ENCODE results near the gene PAX6. TPM values are rescaled to one million over a fixed set of nuclear protein-coding genes. Genes with fewer than 3 reads are reported as not detected.

The PAX6 gene
- total RNA-seq, 1 experiment from 2014 or later: 0.49 TPM

DNA sequence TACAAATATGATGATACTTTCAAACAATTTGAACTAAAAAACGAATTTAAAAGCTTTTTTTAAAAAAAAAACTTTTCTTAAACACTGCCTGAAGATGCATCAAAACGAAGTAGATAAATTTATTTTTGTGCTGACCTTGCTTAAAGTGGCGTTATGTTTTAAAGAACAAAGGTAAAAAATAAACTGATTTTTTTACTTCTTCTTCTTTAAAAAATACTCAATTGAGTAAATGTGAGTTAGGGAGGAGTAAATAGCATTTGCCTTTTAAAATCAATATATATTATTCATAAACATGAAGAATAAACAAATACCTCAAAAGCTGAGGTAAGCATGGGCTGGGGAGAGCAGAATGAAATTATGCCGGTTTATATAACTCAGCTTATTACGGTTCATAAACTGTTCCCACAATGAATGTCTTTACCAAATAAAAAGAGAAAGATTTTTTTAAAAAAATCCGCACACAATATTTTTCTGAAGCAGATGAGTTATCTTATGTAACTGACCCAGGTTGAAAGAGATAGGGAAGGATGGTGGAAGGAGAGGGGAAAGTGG lies 9.0 kb downstream of the PAX6 start:
- H3K4me1 ChIP-seq (ENCODE audit: control insufficient read depth, insufficient read depth, low read length): no peaks in the 10 kb centered on the region
- ATAC-seq (no peak), DNase-seq (ENCODE audit: low read depth, low spot score) (no peak)
- H3K4me3 ChIP-seq (ENCODE audit: low read depth in 2 of 2, low read length in 2 of 2): no peak overlapping the region
- CTCF ChIA-PET: no interaction called here
- POLR2A ChIA-PET: no interaction called here
- H3K9me3 ChIP-seq (ENCODE audit: control insufficient read depth, insufficient read depth, low read depth, low read length): no peaks in the 10 kb centered on the region
- in situ Hi-C loops (cut with HindIII; ENCODE audit: low pct_unique_long_range_greater_than_20kb, low sequenced_read_pairs): no loop called here
- intact Hi-C loops (cut with micrococcal nuclease; ENCODE audit: unreplicated experiment): no loop called here
- no TSS peak for BruUV-seq (replicated peaks)
- no peaks in the 10 kb centered on the region for H3K36me3 ChIP-seq (ENCODE audit: control insufficient read depth, insufficient read depth, low read length)
- H3K27me3 ChIP-seq (ENCODE audit: control insufficient read depth, insufficient read depth, low read length): peaks cover 16% of the 10 kb centered on the region
- TF ChIP-seq POLR2AphosphoS5 (IDR thresholded peaks at IDR 0.05; ENCODE audit: low read depth, low read length) (no peak), TCF7L2 (IDR thresholded peaks at IDR 0.05; ENCODE audit: low read depth, low read length) (no peak), SIN3A (IDR thresholded peaks at IDR 0.05; ENCODE audit: borderline replicate concordance, insufficient read depth, low read depth, low read length) (no peak)
- TF ChIP-seq, protein P1, sequence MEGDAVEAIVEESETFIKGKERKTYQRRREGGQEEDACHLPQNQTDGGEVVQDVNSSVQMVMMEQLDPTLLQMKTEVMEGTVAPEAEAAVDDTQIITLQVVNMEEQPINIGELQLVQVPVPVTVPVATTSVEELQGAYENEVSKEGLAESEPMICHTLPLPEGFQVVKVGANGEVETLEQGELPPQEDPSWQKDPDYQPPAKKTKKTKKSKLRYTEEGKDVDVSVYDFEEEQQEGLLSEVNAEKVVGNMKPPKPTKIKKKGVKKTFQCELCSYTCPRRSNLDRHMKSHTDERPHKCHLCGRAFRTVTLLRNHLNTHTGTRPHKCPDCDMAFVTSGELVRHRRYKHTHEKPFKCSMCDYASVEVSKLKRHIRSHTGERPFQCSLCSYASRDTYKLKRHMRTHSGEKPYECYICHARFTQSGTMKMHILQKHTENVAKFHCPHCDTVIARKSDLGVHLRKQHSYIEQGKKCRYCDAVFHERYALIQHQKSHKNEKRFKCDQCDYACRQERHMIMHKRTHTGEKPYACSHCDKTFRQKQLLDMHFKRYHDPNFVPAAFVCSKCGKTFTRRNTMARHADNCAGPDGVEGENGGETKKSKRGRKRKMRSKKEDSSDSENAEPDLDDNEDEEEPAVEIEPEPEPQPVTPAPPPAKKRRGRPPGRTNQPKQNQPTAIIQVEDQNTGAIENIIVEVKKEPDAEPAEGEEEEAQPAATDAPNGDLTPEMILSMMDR (IDR thresholded peaks at IDR 0.05): no peak
- TF ChIP-seq, protein P2, sequence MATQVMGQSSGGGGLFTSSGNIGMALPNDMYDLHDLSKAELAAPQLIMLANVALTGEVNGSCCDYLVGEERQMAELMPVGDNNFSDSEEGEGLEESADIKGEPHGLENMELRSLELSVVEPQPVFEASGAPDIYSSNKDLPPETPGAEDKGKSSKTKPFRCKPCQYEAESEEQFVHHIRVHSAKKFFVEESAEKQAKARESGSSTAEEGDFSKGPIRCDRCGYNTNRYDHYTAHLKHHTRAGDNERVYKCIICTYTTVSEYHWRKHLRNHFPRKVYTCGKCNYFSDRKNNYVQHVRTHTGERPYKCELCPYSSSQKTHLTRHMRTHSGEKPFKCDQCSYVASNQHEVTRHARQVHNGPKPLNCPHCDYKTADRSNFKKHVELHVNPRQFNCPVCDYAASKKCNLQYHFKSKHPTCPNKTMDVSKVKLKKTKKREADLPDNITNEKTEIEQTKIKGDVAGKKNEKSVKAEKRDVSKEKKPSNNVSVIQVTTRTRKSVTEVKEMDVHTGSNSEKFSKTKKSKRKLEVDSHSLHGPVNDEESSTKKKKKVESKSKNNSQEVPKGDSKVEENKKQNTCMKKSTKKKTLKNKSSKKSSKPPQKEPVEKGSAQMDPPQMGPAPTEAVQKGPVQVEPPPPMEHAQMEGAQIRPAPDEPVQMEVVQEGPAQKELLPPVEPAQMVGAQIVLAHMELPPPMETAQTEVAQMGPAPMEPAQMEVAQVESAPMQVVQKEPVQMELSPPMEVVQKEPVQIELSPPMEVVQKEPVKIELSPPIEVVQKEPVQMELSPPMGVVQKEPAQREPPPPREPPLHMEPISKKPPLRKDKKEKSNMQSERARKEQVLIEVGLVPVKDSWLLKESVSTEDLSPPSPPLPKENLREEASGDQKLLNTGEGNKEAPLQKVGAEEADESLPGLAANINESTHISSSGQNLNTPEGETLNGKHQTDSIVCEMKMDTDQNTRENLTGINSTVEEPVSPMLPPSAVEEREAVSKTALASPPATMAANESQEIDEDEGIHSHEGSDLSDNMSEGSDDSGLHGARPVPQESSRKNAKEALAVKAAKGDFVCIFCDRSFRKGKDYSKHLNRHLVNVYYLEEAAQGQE (IDR thresholded peaks at IDR 0.05; ENCODE audit: insufficient read depth in 1 of 2, low read depth in 2 of 2, low read length in 1 of 2): no peak
- H3K27ac ChIP-seq (ENCODE audit: low read length): no peak overlapping the region

DNA sequence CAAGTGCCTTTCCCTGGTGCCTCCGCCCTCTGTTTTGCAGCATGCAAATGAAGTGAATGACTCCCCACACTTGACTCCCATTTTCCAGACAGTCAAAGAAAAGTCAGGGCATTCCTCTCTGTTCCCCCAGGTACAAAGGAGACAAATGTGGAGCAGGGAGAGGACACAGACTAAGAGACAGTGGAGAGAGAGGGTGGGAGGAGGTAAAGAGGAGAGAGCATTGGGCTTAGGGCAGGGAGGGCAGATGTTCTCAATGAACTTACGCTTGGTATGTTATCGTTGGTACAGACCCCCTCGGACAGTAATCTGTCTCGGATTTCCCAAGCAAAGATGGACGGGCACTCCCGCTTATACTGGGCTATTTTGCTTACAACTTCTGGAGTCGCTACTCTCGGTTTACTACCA lies 9.8 kb downstream of the PAX6 start:
- no peaks in the 10 kb centered on the region for H3K9me3 ChIP-seq (ENCODE audit: control insufficient read depth, insufficient read depth, low read depth, low read length)
- no TSS peak for BruUV-seq (replicated peaks)
- DNase-seq (ENCODE audit: low read depth, low spot score): no peak
- H3K27ac ChIP-seq (ENCODE audit: low read length): no peak overlapping the region
- in situ Hi-C loops (cut with HindIII; ENCODE audit: low pct_unique_long_range_greater_than_20kb, low sequenced_read_pairs): no loop called here
- no peak overlapping the region for H3K4me3 ChIP-seq (ENCODE audit: low read depth in 2 of 2, low read length in 2 of 2)
- CTCF ChIA-PET: no interaction called here
- H3K27me3 ChIP-seq (ENCODE audit: control insufficient read depth, insufficient read depth, low read length): peaks cover 14% of the 10 kb centered on the region
- H3K4me1 ChIP-seq (ENCODE audit: control insufficient read depth, insufficient read depth, low read length): no peaks in the 10 kb centered on the region
- ATAC-seq: no peak
- TF ChIP-seq TCF7L2 (IDR thresholded peaks at IDR 0.05; ENCODE audit: low read depth, low read length) (no peak), POLR2AphosphoS5 (IDR thresholded peaks at IDR 0.05; ENCODE audit: low read depth, low read length) (no peak), SIN3A (IDR thresholded peaks at IDR 0.05; ENCODE audit: borderline replicate concordance, insufficient read depth, low read depth, low read length) (no peak)
- TF ChIP-seq, protein P2 (IDR thresholded peaks at IDR 0.05; ENCODE audit: insufficient read depth in 1 of 2, low read depth in 2 of 2, low read length in 1 of 2): no peak
- TF ChIP-seq, protein P1 (IDR thresholded peaks at IDR 0.05): no peak
- H3K36me3 ChIP-seq (ENCODE audit: control insufficient read depth, insufficient read depth, low read length): no peaks in the 10 kb centered on the region
- intact Hi-C loops (cut with micrococcal nuclease; ENCODE audit: unreplicated experiment): no loop called here
- POLR2A ChIA-PET: no interaction called here
